ENCODE results near the gene STAG1.
"Not testable (repeated sequence)": the region's sequence is repeated elsewhere in the genome, so short reads cannot be mapped to it uniquely, and the experiment has no call there.

Gene STAG1

DNA sequence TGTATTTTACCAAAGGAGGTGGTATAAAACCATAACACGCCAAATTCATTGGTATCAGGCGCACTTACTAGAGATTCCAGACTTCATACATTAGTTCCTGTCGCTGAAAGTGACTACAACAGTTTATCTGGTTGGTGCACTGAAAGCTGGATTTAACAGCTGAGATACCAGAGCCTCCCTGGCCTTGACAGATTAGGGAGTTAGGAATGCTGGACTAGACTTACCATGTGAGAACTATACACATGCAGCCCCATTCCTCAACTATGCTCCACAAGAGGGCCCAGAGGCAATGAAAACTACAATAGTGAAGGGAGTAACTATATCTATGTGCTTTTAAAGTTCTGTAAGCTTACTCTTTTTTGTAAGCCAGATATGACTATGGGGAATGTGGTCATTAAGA lies 174.4 kb downstream of the STAG1 start:
- no peak for DNase-seq

DNA sequence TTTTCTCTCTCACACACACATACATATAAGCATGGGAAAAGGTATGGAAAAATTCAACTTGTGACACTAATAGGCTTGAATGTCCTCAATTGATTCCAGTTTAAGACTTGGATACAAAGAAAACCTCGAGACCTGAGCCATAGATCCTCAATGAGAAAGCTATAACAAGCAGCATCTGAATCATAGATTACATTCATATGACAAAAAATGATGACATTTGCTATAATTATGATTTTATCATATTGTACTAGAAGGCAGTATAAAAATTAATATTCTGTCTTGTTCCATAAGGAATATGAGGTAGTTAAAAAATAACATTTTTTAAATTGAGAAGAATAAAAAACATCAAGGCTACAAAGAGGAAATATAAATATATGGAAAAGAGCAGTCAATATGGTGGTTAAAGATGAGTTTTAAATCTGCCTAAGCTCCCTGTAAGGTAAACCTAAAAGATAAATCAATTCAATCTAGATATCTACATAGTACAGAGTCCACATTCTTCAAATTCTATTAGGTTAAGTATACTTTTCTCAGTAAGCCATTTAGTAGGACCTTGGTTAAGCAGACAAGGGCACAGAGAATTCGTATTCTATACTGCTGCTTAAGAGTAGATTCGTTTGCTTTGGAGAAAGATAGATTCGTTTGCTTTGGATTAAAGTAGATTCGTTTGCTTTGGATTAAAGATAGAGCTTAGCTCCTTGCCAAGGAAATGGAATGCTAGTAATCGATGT lies 175.7 kb downstream of the STAG1 start:
- DNase-seq = no peak

- no peak for DNase-seq
Measured at GRCh38 chr3:136567599-136568188, 184.5 kb downstream of the STAG1 start.

DNA sequence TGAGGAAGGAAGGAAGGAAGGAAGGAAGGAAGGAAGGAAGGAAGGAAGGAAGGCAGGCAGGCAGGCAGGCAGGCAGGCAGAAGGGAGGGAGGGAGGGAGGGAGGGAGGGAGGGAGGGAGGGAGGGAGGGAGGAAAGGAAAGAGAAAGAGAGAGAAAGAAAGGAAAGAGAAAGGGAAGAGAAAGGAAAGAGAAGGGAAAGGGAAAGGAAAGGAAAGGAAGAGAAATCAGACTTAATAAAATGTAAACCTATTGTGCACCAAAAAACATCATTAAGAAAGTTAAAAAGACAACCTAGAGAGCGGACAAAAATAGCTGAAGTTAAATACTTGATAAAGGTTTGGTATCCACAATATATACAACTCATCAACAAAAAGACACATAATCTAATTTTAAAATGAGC lies 187.2 kb downstream of the STAG1 start:
- DNase-seq = not testable (repeated sequence)

DNA sequence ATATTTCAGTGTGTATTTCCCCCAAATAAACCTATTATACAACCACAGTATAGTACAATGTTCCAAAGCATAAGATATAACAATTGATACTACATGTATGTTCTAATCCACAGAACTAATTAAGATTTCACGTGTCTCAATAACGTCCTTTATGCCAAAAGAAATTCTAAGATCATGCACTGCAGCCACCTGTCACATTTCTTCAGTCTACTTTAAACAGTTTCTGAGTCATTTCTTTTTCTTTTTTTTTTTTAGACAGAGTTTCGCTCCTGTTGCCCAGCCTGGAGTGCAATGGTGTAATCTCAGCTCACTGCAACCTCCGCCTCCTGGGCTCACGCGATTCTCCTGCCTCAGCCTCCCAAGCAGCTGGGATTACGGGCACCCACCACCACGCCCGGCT lies 190.2 kb downstream of the STAG1 start:
- DNase-seq = no peak

- DNase-seq = no peak
Measured at GRCh38 chr3:136559896-136560295, 192.3 kb downstream of the STAG1 start.

GRCh38 chr3:136549461-136549860 lies 202.7 kb downstream of the STAG1 start:
- DNase-seq = not testable (repeated sequence)

- DNase-seq = no peak
Measured at GRCh38 chr3:136547293-136547692, 204.9 kb downstream of the STAG1 start.

GRCh38 chr3:136546720-136547119 lies 205.5 kb downstream of the STAG1 start:
- DNase-seq = no peak

DNA sequence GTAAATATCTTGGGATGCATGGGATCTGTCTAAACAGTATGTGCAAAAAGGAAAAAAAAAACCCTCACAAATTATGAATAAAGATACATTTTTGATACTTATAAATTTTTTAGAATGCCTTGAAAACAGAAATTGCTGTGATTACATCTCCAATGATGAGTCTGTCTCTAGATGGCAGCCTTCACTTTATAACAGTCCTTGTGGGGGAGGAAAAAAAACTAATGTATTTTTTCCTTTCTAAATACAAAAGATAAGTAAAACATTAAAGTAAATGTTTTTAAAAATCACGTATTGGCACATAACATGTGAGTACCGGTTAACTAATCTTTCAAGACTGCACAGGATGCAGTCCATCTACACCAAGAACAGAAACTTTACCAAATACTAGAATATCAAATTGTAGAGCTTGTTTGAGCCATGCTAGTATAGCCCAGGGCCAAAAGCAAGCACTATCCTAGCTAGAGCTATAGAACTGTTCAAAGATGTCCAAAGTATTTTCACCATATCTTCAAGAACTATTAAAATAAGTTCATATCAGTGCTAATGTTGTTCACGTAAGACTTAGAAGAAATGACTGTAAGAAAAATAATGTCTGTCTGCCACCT lies 206.4 kb downstream of the STAG1 start:
- no peak for DNase-seq

GRCh38 chr3:136544532-136544931 lies 207.6 kb downstream of the STAG1 start:
- DNase-seq = no peak

DNA sequence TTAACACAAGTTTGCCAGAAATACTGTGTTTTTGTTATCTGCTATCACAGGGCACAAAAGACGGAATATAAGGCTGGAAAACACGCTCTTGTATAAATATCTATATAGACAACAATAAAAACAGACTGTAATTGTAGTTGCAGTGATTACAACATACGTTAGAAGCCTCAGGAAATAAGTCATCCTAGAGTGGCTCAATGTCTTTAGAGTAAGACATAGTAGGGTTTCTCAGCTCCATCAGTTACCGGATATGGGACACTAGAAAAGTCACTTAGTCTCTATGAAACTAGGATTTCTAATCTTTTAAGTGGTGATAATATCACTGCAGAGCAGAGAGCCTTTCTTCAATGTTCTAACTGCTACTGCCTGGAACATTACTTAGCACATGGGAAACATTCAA lies 208.8 kb downstream of the STAG1 start:
- DNase-seq = no peak

- no peak for DNase-seq
Measured at GRCh38 chr3:136535906-136536305, 216.3 kb downstream of the STAG1 start.

- no peak for DNase-seq
Measured at GRCh38 chr3:136532766-136533165, 219.4 kb downstream of the STAG1 start.

DNA sequence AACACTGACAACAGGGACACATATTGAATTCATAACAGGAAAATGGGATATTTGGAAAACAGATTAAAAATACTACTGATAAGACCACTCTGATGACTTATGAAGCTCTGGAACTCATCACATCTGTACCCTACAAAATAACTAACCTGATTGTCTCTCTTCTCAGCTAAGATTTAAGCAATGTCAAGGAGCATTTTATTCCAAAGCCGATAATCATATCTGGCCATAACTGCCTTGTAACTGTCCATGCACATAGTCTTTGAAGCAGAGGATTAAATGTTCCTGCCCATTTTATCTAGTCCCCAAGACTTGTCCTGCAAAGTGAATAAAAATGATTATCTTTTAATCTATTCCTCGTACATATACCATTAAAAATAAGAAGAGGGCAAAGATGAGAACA lies 234.1 kb downstream of the STAG1 start:
- DNase-seq = no peak

GRCh38 chr3:136516656-136517055 lies 235.5 kb downstream of the STAG1 start:
- DNase-seq = no peak

- DNase-seq = no peak
Measured at GRCh38 chr3:136516095-136516494, 236.1 kb downstream of the STAG1 start.

- DNase-seq = not testable (repeated sequence)
Measured at GRCh38 chr3:136514533-136514932, 237.6 kb downstream of the STAG1 start.

DNA sequence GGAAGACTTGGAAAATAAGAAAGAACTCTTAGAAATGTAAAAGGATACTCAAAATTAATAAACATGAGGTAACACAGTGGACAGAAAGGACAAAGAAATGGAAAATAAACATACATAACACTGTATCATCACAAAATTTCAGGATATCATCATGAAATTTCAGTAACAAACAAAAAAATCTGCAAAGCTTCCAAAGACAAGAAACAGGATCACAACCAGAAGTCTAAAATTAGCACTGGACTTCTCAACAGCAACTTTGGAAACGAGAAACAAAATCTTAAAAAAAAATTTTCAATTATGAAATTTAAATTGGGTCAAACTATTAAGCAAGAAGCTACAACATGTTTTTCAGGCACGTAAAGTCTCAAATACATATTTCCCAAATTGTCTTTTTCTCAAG lies 238.8 kb downstream of the STAG1 start:
- DNase-seq = no peak

DNA sequence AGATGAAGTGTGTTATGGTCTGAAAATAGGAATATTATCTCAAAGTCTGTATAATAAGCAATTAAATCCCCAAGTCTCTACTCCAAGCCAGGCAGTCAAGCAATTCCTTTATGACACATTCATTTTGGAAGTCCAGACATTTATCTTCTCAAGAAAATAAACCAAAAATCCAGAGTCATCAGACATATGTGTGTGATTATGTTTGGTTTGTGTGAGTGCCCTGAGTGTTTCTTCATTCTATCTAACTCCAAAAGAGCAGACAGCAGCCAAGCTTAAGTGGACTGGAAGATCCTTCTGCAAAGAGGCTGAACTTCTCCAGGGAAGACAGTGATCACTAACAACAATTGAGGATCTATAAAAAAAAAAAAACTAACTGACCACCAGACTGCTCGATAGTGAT lies 239.8 kb downstream of the STAG1 start:
- no peak for DNase-seq

- DNase-seq = no peak
Measured at GRCh38 chr3:136505676-136506075, 246.5 kb downstream of the STAG1 start.

GRCh38 chr3:136503056-136503455 lies 249.1 kb downstream of the STAG1 start:
- no peak for DNase-seq

DNA sequence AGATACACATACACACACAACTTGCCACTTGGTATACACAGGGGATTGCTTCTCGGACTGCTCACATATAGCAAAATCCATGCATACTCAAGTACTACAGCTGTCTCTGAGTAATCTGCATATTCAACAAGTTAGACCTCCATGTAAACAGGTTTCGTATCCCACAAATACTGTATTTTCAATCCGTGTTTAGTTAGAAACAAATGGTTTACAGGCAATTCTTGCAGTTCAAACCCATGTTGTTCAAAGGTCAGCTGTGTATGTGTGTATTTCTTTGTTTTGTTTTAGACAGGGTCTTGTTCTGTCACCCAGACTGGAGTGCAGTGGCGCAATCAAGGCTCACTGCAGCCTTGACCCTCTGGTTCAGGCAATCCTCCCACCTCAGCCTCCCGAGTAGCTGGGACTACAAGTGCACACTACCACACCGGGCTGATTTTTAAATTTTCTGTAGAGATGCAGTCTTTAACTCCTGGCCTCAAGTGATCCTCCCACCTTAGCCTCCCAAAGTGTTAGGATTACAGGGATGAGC lies 253.2 kb downstream of the STAG1 start:
- no peak for DNase-seq

- no peak for DNase-seq
Measured at GRCh38 chr3:136495213-136495612, 257.0 kb downstream of the STAG1 start.
